ENCODE results near the gene AGTRAP. TPM values are rescaled to one million over a fixed set of nuclear protein-coding genes. Genes with fewer than 3 reads are reported as not detected.

AGTRAP gene
- total RNA-seq, 2 donors from 2014 or later: 44.1 to 44.2 TPM

GRCh38 chr1:11764115-11764514 is 28.2 kb downstream of the AGTRAP start:
- no peaks in the 10 kb centered on the region for H3K27me3 ChIP-seq (replicated peaks; ENCODE audit: insufficient read depth)
- H3K4me1 ChIP-seq (ENCODE audit: control insufficient read depth in 1 of 2, low read depth in 2 of 2): peaks cover 0 to 2% of the 10 kb centered on the region in 2 donors
- H3K9me3 ChIP-seq: no peaks in the 10 kb centered on the region
- DNase-seq (ENCODE audit: low spot score) (no peak), ATAC-seq (ENCODE audit: insufficient number of reproducible peaks, low FRiP score, low read depth) (no peak)
- no peak overlapping the region for H3K4me3 ChIP-seq
- H3K36me3 ChIP-seq: no peaks in the 10 kb centered on the region
- H3K27ac ChIP-seq: no peak overlapping the region
- TF ChIP-seq, protein P1, sequence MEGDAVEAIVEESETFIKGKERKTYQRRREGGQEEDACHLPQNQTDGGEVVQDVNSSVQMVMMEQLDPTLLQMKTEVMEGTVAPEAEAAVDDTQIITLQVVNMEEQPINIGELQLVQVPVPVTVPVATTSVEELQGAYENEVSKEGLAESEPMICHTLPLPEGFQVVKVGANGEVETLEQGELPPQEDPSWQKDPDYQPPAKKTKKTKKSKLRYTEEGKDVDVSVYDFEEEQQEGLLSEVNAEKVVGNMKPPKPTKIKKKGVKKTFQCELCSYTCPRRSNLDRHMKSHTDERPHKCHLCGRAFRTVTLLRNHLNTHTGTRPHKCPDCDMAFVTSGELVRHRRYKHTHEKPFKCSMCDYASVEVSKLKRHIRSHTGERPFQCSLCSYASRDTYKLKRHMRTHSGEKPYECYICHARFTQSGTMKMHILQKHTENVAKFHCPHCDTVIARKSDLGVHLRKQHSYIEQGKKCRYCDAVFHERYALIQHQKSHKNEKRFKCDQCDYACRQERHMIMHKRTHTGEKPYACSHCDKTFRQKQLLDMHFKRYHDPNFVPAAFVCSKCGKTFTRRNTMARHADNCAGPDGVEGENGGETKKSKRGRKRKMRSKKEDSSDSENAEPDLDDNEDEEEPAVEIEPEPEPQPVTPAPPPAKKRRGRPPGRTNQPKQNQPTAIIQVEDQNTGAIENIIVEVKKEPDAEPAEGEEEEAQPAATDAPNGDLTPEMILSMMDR (IDR thresholded peaks at IDR 0.05): no peak

- TF ChIP-seq, protein P1 (IDR thresholded peaks at IDR 0.05): no peak
Observed at GRCh38 chr1:11764519-11764918, 28.6 kb downstream of the AGTRAP start.

GRCh38 chr1:11765661-11766428 is 29.9 kb downstream of the AGTRAP start:
- no peaks in the 10 kb centered on the region for H3K27me3 ChIP-seq (replicated peaks; ENCODE audit: insufficient read depth)
- H3K9me3 ChIP-seq: no peaks in the 10 kb centered on the region
- DNase-seq (ENCODE audit: low spot score) (no peak), ATAC-seq (ENCODE audit: insufficient number of reproducible peaks, low FRiP score, low read depth) (no peak)
- peaks cover 0 to 2% of the 10 kb centered on the region in 2 donors for H3K4me1 ChIP-seq (ENCODE audit: control insufficient read depth in 1 of 2, low read depth in 2 of 2)
- no peak overlapping the region for H3K27ac ChIP-seq
- H3K4me3 ChIP-seq: no peak overlapping the region
- TF ChIP-seq, protein P1 (IDR thresholded peaks at IDR 0.05): no peak
- H3K36me3 ChIP-seq: no peaks in the 10 kb centered on the region

More at GRCh38 chr1:11764519-11764918, 28.6 kb downstream of the AGTRAP start:
- no peaks in the 10 kb centered on the region for H3K9me3 ChIP-seq
- H3K4me3 ChIP-seq: no peak overlapping the region
- no peak overlapping the region for H3K27ac ChIP-seq
- peaks cover 0 to 2% of the 10 kb centered on the region in 2 donors for H3K4me1 ChIP-seq (ENCODE audit: control insufficient read depth in 1 of 2, low read depth in 2 of 2)
- H3K27me3 ChIP-seq (replicated peaks; ENCODE audit: insufficient read depth): no peaks in the 10 kb centered on the region
- no peaks in the 10 kb centered on the region for H3K36me3 ChIP-seq
- DNase-seq (ENCODE audit: low spot score) (no peak), ATAC-seq (ENCODE audit: insufficient number of reproducible peaks, low FRiP score, low read depth) (no peak)

GRCh38 chr1:11766429-11766776 is 30.5 kb downstream of the AGTRAP start:
- H3K27me3 ChIP-seq (replicated peaks; ENCODE audit: insufficient read depth): no peaks in the 10 kb centered on the region

DNA sequence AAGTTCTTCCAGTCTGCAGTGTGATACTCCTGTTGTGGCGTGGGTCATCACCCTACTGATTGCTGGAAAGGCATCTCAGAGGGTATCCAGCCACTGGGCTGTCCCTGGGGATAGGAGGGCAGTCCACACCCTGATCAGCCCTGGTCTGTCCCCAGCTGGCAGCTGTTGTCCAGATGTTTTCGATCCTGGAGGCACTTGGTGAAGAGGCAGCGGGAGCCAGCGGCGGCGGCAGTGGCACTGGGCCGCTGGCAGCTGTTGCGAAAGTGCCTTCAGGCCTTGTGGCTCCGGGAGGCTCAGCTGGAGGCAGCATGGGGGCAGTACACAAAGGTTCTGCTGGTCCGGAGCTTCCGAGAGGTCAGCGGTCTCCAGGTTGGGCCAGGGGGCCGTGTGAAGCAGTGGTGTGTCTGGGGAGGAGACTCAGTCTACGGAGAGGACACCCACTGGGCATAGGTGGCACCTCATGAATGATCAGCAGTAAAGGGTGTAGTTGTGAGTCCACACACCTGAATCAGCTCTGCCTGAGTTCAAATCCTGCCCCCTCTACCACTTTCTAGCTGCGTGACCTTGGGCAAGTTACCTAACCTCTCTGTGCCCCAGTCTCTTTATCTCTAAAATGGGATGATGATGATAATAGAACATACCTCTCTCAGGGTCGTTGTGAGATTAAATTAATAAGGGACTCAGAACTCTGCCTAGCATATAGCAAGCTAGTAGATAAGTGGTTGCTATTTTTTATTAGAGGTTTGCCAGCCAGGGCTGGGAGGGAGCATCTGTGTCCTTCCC is 32.2 kb downstream of the AGTRAP start:
- Histone ChIP-seq H3K4me1 (ENCODE audit: control insufficient read depth in 1 of 2, low read depth in 2 of 2) (no peaks in the 10 kb centered on the region), H3K9me3 (no peaks in the 10 kb centered on the region), H3K4me3 (no peak overlapping the region), H3K27me3 (replicated peaks; ENCODE audit: insufficient read depth) (no peaks in the 10 kb centered on the region), H3K27ac (no peak overlapping the region), H3K36me3 (no peaks in the 10 kb centered on the region)
- TF ChIP-seq, protein P1 (IDR thresholded peaks at IDR 0.05): no peak
- DNase-seq (ENCODE audit: low spot score): no peak
- ATAC-seq (ENCODE audit: insufficient number of reproducible peaks, low FRiP score, low read depth): no peak

More at GRCh38 chr1:11766429-11766776, 30.5 kb downstream of the AGTRAP start:
- Histone ChIP-seq H3K4me3 (no peak overlapping the region), H3K36me3 (no peaks in the 10 kb centered on the region), H3K9me3 (no peaks in the 10 kb centered on the region), H3K4me1 (ENCODE audit: control insufficient read depth in 1 of 2, low read depth in 2 of 2) (peaks cover 0 to 2% of the 10 kb centered on the region in 2 donors), H3K27ac (no peak overlapping the region)
- no peak for DNase-seq (ENCODE audit: low spot score)
- no peak for ATAC-seq (ENCODE audit: insufficient number of reproducible peaks, low FRiP score, low read depth)
- TF ChIP-seq, protein P1 (IDR thresholded peaks at IDR 0.05): no peak
